ENCODE measurements around the gene UBXN1. TPM values are rescaled to one million over a fixed set of nuclear protein-coding genes. Genes with fewer than 3 reads are reported as not detected.
"Not testable (repeated sequence)": the region's sequence is repeated elsewhere in the genome, so short reads cannot be mapped to it uniquely, and the experiment has no call there.

Gene UBXN1
- polyA plus RNA-seq, 2 donors = 109 to 127 TPM

GRCh38 chr11:62677156-62677555 is 1.7 kb downstream of the UBXN1 start:
- Histone ChIP-seq H3K36me3 (ENCODE audit: control insufficient read depth in 2 of 2, insufficient read depth in 2 of 2, low read length in 1 of 2) (peaks cover 3 to 14% of the 10 kb centered on the region in 2 donors), H3K4me3 (ENCODE audit: low read depth in 1 of 2, low read length in 2 of 2) (no peak overlapping the region), H3K9me3 (ENCODE audit: control insufficient read depth in 2 of 2, insufficient read depth in 1 of 2, low read depth in 1 of 2, low read length in 1 of 2) (no peaks in the 10 kb centered on the region), H3K27ac (ENCODE audit: low read depth in 2 of 2, low read length in 1 of 2) (no peak overlapping the region), H3K4me1 (ENCODE audit: control insufficient read depth in 2 of 2, insufficient read depth in 2 of 2, low read length in 1 of 2) (peaks cover 0 to 5% of the 10 kb centered on the region in 2 donors), H3K27me3 (ENCODE audit: control insufficient read depth in 1 of 2, insufficient read depth in 2 of 2, low read length in 2 of 2) (no peaks in the 10 kb centered on the region)
- 75 to 77% methylated on average over 6 of the region's 6 CpGs for WGBS, 2 donors

GRCh38 chr11:62676698-62677097 is 2.2 kb downstream of the UBXN1 start:
- Histone ChIP-seq H3K9me3 (ENCODE audit: control insufficient read depth in 2 of 2, insufficient read depth in 1 of 2, low read depth in 1 of 2, low read length in 1 of 2) (no peaks in the 10 kb centered on the region), H3K4me3 (ENCODE audit: low read depth in 1 of 2, low read length in 2 of 2) (no peak overlapping the region), H3K4me1 (ENCODE audit: control insufficient read depth in 2 of 2, insufficient read depth in 2 of 2, low read length in 1 of 2) (peaks cover 0 to 5% of the 10 kb centered on the region in 2 donors), H3K27me3 (ENCODE audit: control insufficient read depth in 1 of 2, insufficient read depth in 2 of 2, low read length in 2 of 2) (no peaks in the 10 kb centered on the region), H3K36me3 (ENCODE audit: control insufficient read depth in 2 of 2, insufficient read depth in 2 of 2, low read length in 1 of 2) (peaks cover 3 to 14% of the 10 kb centered on the region in 2 donors), H3K27ac (ENCODE audit: low read depth in 2 of 2, low read length in 1 of 2) (peak overlapping the region in 1 of 2 donors; percentile 49)
- 50% methylated on average over 6 of the region's 6 CpGs for WGBS, 2 donors

- not testable (repeated sequence) for H3K4me1 ChIP-seq (ENCODE audit: control insufficient read depth in 2 of 2, insufficient read depth in 2 of 2, low read length in 1 of 2); H3K4me3 ChIP-seq (ENCODE audit: low read depth in 1 of 2, low read length in 2 of 2); H3K9me3 ChIP-seq (ENCODE audit: control insufficient read depth in 2 of 2, insufficient read depth in 1 of 2, low read depth in 1 of 2, low read length in 1 of 2); H3K27ac ChIP-seq (ENCODE audit: low read depth in 2 of 2, low read length in 1 of 2); H3K27me3 ChIP-seq (ENCODE audit: control insufficient read depth in 1 of 2, insufficient read depth in 2 of 2, low read length in 2 of 2)
- WGBS, 2 donors = 90 to 93% methylated on average over 10 of the region's 10 CpGs
- H3K36me3 ChIP-seq (ENCODE audit: control insufficient read depth in 2 of 2, insufficient read depth in 2 of 2, low read length in 1 of 2) = peaks cover 3 to 14% of the 10 kb centered on the region in 2 donors
Observed at GRCh38 chr11:62675415-62675814, 3.5 kb downstream of the UBXN1 start.

DNA sequence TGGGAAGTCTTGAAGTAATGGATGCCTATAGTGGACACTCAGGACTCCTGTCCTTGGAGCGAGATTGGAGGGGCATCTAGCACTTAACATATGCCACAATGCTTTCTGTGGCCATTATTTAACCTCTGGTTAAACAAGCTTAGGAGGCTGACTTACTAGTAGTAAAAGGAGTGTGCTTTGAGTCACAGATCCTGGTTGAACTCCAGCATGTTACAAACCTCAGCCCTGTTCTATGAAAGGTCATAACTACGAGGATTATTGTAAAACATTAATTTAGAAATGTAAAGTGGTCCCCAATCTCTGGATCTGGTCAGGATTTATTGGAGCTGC is 5.7 kb downstream of the UBXN1 start:
- H3K4me3 ChIP-seq (ENCODE audit: low read depth in 1 of 2, low read length in 2 of 2) = no peak overlapping the region
- peaks cover 0 to 5% of the 10 kb centered on the region in 2 donors for H3K4me1 ChIP-seq (ENCODE audit: control insufficient read depth in 2 of 2, insufficient read depth in 2 of 2, low read length in 1 of 2)
- peaks cover 3 to 14% of the 10 kb centered on the region in 2 donors for H3K36me3 ChIP-seq (ENCODE audit: control insufficient read depth in 2 of 2, insufficient read depth in 2 of 2, low read length in 1 of 2)
- H3K9me3 ChIP-seq (ENCODE audit: control insufficient read depth in 2 of 2, insufficient read depth in 1 of 2, low read depth in 1 of 2, low read length in 1 of 2) = no peaks in the 10 kb centered on the region
- H3K27ac ChIP-seq (ENCODE audit: low read depth in 2 of 2, low read length in 1 of 2) = peak overlapping the region; percentile 93 to 97
- H3K27me3 ChIP-seq (ENCODE audit: control insufficient read depth in 1 of 2, insufficient read depth in 2 of 2, low read length in 2 of 2) = no peaks in the 10 kb centered on the region
- 68 to 74% methylated on average over 2 of the region's 2 CpGs for WGBS, 2 donors

DNA sequence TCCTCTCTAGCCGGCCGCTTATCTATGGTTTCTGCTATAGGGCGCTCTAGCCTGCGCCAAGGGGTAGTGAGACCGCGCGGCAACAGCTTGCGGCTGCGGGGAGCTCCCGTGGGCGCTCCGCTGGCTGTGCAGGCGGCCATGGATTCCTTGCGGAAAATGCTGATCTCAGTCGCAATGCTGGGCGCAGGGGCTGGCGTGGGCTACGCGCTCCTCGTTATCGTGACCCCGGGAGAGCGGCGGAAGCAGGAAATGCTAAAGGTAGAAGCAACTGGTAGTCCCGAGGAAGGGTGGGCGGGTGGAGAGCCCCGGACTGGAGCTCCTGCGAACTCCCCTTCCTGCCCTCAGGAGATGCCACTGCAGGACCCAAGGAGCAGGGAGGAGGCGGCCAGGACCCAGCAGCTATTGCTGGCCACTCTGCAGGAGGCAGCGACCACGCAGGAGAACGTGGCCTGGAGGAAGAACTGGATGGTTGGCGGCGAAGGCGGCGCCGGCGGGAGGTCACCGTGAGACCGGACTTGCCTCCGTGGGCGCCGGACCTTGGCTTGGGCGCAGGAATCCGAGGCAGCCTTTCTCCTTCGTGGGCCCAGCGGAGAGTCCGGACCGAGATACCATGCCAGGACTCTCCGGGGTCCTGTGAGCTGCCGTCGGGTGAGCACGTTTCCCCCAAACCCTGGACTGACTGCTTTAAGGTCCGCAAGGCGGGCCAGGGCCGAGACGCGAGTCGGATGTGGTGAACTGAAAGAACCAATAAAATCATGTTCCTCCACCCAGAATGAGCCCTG is 7.1 kb downstream of the UBXN1 start, which contains the start of the genes LBHD1 and UQCC3:
Gene LBHD1, minus strand, starts transcription at position 660 of the 782 bp plus-strand sequence. CDS start 2,236 bp downstream, outside the sequence.
Gene UQCC3, plus strand, starts transcription at position 66 of the 782 bp plus-strand sequence. Its CDS starts 73 bp downstream, at position 139.
- peaks cover 0 to 3% of the 10 kb centered on the region in 2 donors for H3K4me1 ChIP-seq (ENCODE audit: control insufficient read depth in 2 of 2, insufficient read depth in 2 of 2, low read length in 1 of 2)
- peak within 1 kb of the TSS; percentile 87 to 92 for H3K4me3 ChIP-seq (ENCODE audit: low read depth in 1 of 2, low read length in 2 of 2)
- H3K27ac ChIP-seq (ENCODE audit: low read depth in 2 of 2, low read length in 1 of 2) = peak within 1 kb of the TSS; percentile 93 to 97
- H3K36me3 ChIP-seq (ENCODE audit: control insufficient read depth in 2 of 2, insufficient read depth in 2 of 2, low read length in 1 of 2) = peaks cover 3 to 6% of the 10 kb centered on the region in 2 donors
- no peaks in the 10 kb centered on the region for H3K9me3 ChIP-seq (ENCODE audit: control insufficient read depth in 2 of 2, insufficient read depth in 1 of 2, low read depth in 1 of 2, low read length in 1 of 2)
- H3K27me3 ChIP-seq (ENCODE audit: control insufficient read depth in 1 of 2, insufficient read depth in 2 of 2, low read length in 2 of 2) = no peaks in the 10 kb centered on the region
- 0% methylated on average over 58 to 59 of the region's 59 CpGs for WGBS, 2 donors

DNA sequence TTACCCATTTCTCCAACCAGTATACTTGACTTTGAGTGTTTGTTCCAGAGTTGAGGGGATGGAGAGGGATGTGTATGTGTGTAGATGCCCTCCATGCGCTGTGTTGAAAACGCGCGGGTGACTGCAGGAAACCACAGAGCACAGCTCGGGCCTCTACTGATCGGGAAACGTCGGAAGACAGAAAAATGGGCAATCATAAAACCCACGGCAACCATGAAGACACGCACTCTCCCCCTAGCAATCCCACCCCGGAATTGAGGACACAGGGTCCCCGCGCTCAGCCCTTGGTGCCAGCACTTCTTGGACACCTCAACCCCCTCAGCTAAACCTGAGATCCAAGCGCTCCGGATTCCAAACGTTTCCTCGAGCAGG is 7.7 kb downstream of the UBXN1 start:
- peak overlapping the region; percentile 87 to 92 for H3K4me3 ChIP-seq (ENCODE audit: low read depth in 1 of 2, low read length in 2 of 2)
- no peaks in the 10 kb centered on the region for H3K9me3 ChIP-seq (ENCODE audit: control insufficient read depth in 2 of 2, insufficient read depth in 1 of 2, low read depth in 1 of 2, low read length in 1 of 2)
- no peaks in the 10 kb centered on the region for H3K27me3 ChIP-seq (ENCODE audit: control insufficient read depth in 1 of 2, insufficient read depth in 2 of 2, low read length in 2 of 2)
- peak overlapping the region; percentile 93 to 97 for H3K27ac ChIP-seq (ENCODE audit: low read depth in 2 of 2, low read length in 1 of 2)
- peaks cover 3 to 6% of the 10 kb centered on the region in 2 donors for H3K36me3 ChIP-seq (ENCODE audit: control insufficient read depth in 2 of 2, insufficient read depth in 2 of 2, low read length in 1 of 2)
- WGBS, 2 donors = 0 to 1% methylated on average over 14 to 17 of the region's 17 CpGs
- H3K4me1 ChIP-seq (ENCODE audit: control insufficient read depth in 2 of 2, insufficient read depth in 2 of 2, low read length in 1 of 2) = peaks cover 4 to 9% of the 10 kb centered on the region in 2 donors

DNA sequence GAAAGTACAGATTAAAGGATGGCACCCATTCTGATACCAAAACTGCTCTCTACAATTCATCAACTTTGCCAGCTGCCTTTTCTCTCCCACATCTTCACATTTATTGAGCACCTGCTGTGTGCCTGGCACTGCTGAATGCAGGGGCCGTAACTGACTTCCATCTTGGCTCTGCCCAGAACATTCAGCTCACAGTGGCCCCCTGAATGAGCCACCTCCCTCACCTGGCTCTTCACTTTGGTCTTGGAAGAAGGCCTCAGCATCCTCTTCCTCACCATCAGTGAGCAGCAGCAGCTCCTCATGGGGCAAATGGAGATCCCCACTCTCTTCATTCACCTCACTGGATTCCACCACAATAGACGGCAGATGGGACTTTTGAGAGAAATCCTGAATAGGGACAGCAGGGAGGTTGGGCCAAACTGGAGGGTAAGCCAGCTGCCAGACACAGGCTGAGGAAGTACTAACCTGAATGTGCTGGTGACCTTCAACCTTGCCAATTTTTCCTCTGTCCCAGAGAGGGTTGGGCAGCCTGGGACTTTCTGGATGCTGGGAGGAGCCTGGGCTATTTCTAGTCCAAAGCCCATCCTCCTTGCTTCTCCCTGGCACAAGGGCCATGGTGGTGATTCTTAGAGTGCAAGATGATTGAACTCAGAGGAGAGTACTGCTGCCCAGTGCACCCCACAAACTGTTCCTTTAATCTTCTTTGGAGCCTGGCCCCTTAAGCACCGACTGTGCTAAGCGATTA is 9.3 kb downstream of the UBXN1 start:
- Histone ChIP-seq H3K4me3 (ENCODE audit: low read depth in 1 of 2, low read length in 2 of 2) (no peak overlapping the region), H3K27me3 (ENCODE audit: control insufficient read depth in 1 of 2, insufficient read depth in 2 of 2, low read length in 2 of 2) (no peaks in the 10 kb centered on the region), H3K27ac (ENCODE audit: low read depth in 2 of 2, low read length in 1 of 2) (peak overlapping the region in 1 of 2 donors; percentile 47), H3K36me3 (ENCODE audit: control insufficient read depth in 2 of 2, insufficient read depth in 2 of 2, low read length in 1 of 2) (peaks cover 3 to 5% of the 10 kb centered on the region in 2 donors), H3K4me1 (ENCODE audit: control insufficient read depth in 2 of 2, insufficient read depth in 2 of 2, low read length in 1 of 2) (peaks cover 4 to 10% of the 10 kb centered on the region in 2 donors), H3K9me3 (ENCODE audit: control insufficient read depth in 2 of 2, insufficient read depth in 1 of 2, low read depth in 1 of 2, low read length in 1 of 2) (no peaks in the 10 kb centered on the region)
- whole genome bisulfite sequencing, 2 donors = 62 to 67% methylated on average over 4 of the region's 4 CpGs

GRCh38 chr11:62667460-62667859 is 11.4 kb downstream of the UBXN1 start:
- H3K4me3 ChIP-seq (ENCODE audit: low read depth in 1 of 2, low read length in 2 of 2) = no peak overlapping the region
- H3K27me3 ChIP-seq (ENCODE audit: control insufficient read depth in 1 of 2, insufficient read depth in 2 of 2, low read length in 2 of 2) = no peaks in the 10 kb centered on the region
- 71 to 86% methylated on average over 2 of the region's 2 CpGs for WGBS, 2 donors
- H3K9me3 ChIP-seq (ENCODE audit: control insufficient read depth in 2 of 2, insufficient read depth in 1 of 2, low read depth in 1 of 2, low read length in 1 of 2) = no peaks in the 10 kb centered on the region
- H3K4me1 ChIP-seq (ENCODE audit: control insufficient read depth in 2 of 2, insufficient read depth in 2 of 2, low read length in 1 of 2) = peaks cover 4 to 10% of the 10 kb centered on the region in 2 donors
- H3K27ac ChIP-seq (ENCODE audit: low read depth in 2 of 2, low read length in 1 of 2) = no peak overlapping the region
- H3K36me3 ChIP-seq (ENCODE audit: control insufficient read depth in 2 of 2, insufficient read depth in 2 of 2, low read length in 1 of 2) = peaks cover 3 to 5% of the 10 kb centered on the region in 2 donors

GRCh38 chr11:62666259-62666926 is 12.5 kb downstream of the UBXN1 start:
- Histone ChIP-seq H3K27ac (ENCODE audit: low read depth in 2 of 2, low read length in 1 of 2) (peak overlapping the region; percentile 87 to 97), H3K9me3 (ENCODE audit: control insufficient read depth in 2 of 2, insufficient read depth in 1 of 2, low read depth in 1 of 2, low read length in 1 of 2) (no peaks in the 10 kb centered on the region), H3K27me3 (ENCODE audit: control insufficient read depth in 1 of 2, insufficient read depth in 2 of 2, low read length in 2 of 2) (no peaks in the 10 kb centered on the region), H3K4me3 (ENCODE audit: low read depth in 1 of 2, low read length in 2 of 2) (peak overlapping the region; percentile 82 to 91), H3K4me1 (ENCODE audit: control insufficient read depth in 2 of 2, insufficient read depth in 2 of 2, low read length in 1 of 2) (peaks cover 4 to 10% of the 10 kb centered on the region in 2 donors), H3K36me3 (ENCODE audit: control insufficient read depth in 2 of 2, insufficient read depth in 2 of 2, low read length in 1 of 2) (peaks cover 3 to 5% of the 10 kb centered on the region in 2 donors)
- WGBS, 2 donors = 31 to 35% methylated on average over 16 of the region's 16 CpGs
